HG02840 (cell line): ENCODE measurements around the gene LONP1.
A peak's percentile ranks its signal among the peaks of the same experiment; 100 is the strongest.

Experiments used
- ATAC-seq: cut with Tn5 transposase; IDR thresholded peaks from one replicate; pipeline ENCODE4 v1.9.1; 2021; ENCODE audit warnings: mild to moderate bottlenecking, moderate library complexity, moderate number of reproducible peaks; ENCODE audit not compliant: unreplicated experiment, low FRiP score

The LONP1 gene

DNA sequence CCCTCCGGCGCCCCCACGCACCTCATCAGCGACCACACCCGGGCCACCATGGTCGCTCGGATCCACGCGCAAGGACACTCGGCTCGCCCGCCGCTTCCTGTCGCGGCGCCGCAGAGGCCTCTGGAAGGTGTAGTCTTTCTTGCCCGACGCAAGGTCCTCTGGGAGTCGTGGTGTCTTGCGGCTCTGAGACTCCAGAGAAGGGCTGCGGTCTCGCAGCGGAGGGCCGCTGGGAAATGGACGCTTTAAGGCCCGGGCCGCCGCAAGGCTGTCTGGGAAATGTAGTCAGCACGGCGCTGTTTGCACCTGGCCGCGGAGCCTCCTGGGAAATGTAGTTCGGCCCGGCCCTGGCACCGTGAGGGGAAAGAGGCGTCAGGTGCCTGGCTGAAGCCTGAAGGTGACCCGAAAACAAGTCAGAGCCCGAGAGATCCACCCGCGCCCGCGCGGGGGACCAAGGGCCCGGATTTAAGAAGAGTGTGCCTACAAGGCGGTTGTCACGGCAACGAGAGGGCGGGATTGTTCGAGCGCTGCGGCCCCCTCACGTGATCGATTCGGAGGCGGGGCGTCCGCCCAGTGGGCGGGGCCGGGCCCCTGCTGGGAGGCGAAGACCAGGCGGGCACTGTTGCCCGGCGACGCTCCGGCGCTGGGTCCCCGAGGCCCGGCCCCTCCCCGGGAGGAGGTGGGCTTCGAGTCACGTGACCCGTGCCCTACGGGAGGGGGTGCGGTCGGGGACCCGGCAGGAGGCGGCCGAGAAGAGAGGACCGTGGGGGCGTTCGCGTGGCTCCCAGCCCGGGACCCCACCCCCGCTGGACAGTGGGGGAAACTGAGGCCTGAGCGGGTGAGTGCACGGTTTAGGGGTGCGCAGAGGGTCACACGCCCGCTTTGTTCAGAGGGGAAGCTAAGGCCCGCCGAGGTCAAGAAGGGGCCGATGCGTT, 39.2 kb downstream of the LONP1 start, which contains the start of the genes HSD11B1L and MICOS13:
HSD11B1L (plus strand) TSS at position 591 of the 932 bp plus-strand sequence. CDS start 3,806 bp downstream, outside the sequence.
MICOS13 (minus strand) TSS at position 80 of the 932 bp plus-strand sequence; CDS start at position 50, 30 bp downstream.
- peak; percentile 78 for ATAC-seq

DNA sequence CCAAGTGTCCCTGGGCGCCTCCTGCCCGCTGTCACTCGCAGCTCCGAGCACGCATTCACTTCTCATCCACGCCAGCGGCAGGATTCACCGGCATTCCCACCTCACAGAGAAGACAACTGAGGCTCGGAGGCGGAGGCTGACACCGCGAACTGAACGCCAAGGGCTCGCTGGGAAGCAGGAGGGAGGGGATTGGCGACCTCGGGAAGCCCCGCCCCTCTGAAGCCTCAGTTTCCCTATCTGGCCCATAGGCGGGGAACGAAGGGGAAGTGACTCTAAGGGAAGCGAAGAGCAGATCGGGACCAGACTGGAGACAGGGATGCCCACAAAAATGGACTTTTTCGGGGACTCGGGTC, 39.9 kb downstream of the LONP1 start:
- peak; percentile 4 for ATAC-seq

DNA sequence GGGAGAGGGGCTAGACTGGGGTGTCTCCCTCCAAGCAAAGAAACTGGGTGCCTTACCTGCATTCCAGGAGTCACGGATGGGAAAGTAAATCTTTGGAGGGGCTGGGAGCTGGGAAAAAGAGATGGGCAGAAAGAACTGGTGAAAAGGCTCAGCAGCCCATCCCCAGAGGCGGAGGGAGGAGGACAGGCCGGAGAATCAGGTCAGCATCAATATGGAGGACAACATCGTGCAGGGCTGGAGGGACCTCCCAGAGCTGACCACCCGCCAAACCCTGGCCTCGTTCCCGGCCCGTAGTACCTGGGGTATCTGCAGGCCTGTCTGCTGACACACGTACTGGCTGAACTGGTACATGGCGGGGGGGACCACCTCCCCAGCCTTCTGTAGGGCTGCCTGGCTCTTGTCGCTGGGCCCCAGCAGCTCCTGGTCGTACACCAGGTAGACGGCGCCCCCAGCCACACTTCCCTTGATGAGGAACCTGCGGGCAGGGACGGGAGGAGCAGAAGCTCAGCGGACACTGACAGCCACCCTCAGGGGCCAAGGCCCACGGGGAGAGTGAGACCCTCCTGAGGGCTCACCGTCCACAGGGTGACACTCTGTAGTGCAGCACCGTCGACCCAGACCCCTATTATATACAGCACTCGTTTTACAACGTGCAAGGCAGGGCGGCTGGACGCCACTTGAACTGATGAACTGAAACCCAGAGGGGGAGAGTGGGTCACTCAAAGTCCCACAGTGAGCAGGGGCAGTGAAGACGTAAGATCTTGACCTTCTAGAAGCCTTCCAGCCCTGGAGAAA, 40.5 kb downstream of the LONP1 start:
- no peak for ATAC-seq

DNA sequence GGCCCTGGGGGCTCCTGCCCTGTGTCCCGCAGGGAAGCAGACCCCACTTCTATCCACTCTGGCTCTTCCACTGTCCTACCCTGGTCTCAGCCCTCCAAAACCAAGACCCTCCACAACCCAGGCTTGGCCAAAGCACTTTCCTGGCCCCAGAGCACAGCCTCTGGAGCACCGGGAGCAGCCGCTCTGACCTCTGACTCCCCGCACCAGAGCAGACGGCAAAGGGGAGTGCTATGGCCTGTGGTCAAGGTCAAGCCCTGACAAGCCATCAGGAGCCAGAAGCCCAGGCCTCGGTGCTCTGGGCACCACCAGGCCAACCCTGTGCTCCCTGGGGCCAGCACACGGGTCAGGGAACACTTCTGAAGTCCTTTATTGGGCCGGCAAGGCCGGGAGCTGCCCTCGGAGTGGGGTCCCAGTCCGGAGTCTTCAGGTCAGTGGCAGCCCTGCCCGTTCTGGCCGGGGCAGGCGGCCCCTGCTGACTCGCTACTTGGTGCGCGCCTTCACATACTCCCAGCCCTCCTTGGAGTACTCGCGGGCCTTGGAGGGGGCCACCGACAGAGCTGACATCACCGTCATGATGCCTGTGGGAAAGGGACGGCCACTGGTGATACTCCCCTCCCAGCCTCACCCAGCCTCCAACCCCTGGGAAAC, 41.8 kb downstream of the LONP1 start:
- ATAC-seq = no peak

DNA sequence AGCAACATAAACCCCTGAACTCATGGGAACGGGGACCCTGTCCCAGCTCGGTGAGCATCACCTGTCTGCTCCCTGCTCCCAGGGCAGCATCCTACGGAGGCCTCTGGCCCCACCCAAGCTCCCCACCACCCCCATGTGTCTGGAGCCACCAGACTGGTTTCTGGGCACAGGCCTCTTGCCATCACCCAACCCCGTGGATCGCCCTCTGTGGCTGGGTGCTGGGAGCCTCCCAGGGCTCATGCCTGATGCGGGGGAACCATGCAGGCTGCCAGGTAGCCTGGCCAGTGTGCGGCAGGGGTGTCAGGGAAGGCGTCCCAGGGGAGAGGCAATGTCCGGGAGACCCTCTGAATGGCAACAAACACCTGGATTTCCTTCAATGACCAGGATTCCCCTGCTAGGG, 42.4 kb downstream of the LONP1 start:
- no peak for ATAC-seq

DNA sequence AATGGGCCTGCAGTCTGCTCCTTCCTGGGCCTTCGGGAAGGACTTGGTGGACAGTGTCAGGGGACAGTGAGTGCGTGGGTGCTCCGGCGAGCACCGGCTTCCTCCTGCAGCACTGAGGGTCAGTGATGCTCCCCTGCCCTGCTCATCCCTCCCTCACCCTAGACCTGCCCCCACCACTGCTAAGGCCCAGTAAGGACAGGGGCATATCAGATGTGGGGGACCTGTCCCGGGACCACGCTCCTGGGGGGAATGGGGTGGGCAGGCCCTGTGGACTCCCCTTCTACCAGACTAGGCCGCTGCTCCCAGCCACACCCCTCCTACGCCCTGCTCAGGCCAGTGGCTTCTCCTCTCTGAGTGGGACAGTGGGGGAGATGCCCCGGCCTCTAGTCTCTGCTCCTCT, 42.8 kb downstream of the LONP1 start:
- ATAC-seq = no peak

DNA sequence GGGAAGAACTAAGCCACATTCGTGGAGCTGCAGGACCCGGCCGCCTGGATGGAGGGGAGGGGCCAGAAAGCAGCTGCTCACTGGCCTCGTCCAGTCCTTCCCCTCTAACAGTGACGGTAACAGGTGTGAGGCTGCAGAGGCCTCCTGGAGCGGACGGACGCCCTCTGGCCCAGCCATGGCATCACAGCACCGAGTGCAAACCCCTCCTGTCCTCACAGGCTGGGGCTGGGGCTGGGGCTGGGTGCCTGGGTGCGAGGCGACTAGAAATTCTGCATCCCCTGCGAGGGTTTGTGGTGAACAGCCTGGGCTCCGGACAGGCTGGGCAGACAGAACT, 43.2 kb downstream of the LONP1 start:
- ATAC-seq = no peak

DNA sequence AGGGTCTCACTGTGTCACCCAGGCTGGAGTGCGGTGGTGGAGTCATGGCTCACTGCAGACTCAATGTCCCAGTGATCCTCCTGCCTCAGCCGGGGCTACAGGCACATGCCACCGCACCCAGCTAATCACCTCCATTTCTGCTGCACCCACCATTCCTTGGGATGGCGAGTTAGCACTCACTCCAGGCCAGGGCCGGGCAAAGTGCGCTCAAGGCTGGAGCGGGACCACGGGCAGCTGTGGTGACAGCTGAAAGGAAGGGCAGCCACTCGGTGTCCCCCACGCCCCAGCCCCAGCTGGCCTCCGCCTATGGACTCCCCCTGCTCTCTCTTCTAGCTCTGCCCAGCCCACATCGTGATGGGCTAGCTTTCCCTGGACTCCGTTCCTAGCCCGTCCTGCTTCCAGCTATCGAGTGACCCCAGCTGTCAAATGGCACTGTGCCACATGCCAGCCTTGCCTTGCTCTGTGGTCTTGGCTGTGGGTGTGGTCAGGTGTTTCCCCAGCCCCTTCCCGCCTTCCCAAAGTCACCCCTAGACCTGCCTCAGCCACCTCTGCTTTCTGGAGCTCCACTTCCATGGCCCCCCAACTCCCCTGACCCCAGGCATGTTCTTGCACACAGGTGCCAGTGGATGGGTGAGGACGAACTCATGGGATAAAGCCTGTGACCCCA, 43.7 kb downstream of the LONP1 start:
- ATAC-seq = no peak

DNA sequence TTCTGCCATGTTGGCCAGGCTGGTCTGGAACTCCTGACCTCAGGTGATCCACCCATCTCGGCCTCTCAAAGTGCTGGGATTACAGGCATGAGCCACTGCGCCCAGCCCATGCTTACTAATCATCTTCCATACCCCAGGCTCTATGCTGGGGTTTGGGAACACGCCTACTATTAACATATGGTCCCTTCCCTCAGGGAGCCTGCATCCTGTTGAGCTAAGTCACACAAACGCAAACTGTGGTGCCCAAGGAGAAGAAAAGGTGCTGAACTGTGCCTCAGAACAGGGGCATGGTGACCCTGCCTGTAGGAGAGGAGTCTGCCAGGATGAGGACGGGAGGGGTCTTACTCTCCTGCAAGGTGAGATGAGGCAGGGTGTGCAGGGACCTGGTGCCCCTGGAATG, 45.2 kb downstream of the LONP1 start:
- no peak for ATAC-seq

DNA sequence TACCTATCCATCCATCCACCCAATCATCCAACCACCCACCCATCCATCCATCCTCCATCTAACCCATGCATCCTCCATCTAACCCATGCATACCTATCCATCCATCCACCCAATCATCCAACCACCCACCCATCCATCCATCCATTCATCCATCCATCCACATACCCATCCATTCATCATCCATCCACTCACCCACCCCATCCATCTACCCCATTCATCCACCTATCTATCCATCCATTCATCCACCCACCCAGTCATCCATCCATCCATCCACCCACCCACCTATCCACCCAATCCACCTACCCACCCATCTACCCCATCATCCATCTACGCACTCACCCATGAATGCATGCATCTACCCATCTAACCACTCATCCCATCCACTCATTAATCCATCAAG, 46.2 kb downstream of the LONP1 start:
- no peak for ATAC-seq

DNA sequence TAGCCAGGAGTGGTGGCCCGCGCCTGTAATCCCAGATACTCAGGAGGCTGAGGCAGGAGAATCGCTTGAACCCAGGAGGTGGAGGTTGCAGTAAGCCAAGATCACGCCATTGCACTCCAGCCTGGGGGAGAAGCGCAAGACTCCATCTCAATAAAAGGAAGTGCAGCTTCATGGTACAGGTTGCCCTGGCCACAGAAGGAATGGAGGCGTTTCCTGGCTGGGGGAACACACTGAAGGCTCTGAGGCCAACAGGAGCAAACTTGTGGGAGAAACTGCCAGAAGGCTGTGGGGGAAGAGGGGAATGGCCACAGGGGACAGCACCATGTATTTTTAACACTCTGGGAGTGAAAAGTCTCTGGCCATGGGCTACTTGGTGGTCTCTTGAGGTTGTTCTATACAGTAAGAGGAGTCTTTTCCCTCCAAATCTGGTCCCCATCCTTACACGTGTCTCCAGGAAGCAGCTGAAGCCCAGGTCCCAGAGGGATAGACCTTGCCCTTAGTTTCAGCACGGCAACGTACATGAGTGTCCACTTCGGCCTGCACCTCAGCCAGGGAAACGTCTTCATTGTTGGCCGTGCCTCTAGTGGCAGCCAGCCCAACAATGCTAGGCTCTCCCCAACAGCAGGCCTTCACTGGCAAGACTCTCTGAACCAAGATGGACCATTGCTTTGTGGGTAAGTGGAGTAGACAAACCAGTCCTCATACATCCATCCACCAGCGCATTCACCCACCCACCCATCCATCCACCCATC, 47.1 kb downstream of the LONP1 start:
- no peak for ATAC-seq

DNA sequence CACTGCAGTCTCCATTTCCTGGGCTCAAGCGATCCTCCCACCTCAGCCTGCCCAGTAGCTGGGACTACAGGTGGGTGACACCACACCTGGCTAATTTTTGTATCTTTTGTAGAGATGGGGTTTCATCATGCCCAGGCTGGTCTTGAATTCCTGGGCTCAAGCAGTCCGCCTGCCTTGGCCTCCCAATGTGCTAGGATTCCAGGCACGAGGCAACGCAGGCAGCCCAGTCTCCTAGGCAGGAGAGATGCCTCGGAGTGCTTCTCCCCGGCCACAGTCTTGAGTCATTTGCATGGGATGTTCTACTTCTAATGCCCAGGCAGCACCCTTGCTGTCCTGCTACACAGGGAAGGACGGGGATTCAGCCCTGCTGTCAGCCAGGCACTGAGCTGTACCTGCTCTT, 48.3 kb downstream of the LONP1 start:
- no peak for ATAC-seq

DNA sequence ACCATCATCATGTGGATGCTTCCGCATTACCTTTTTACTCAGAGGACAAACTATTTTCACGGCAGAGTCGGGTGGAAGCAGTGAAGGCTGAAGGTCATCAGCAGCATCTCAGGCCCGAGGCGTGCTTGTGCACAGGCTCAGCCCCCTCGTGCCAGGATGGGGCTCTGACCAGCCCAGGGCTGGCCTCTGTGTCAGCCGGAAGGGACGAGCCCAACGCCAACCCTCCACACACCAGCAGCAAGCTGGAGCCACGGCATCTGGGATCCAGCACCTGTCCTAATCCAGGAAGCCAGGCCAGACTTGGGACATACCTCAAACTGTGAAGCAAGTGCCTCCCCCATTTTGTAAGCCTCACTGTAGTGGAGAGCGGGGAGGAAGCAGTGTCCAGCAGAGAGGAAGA, 50.7 kb downstream of the LONP1 start:
- ATAC-seq = no peak

DNA sequence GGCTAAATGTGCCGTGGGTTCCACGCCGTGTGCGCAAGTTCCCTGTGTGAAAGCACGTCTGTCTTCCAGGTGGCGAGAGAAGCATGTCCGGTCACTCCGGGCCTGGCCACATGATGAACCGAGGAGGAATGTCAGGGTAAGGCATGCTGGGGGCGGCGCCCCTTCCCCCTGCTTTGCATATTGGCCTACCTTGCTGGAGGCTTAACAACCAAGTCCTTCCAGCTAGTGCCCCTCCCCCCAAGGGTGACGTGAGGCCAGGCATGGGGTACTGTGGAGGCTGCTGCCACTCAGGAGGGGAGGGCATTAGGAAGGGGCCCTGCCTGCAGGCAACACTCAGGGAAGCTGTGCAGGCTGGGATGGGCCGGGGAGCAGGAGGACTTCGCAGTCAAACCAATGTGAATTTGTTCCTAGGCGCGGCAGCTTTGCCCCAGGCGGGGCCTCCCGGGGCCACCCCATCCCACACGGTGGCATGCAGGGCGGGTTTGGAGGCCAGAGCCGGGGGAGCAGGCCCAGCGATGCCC, 52.1 kb downstream of the LONP1 start:
- no peak for ATAC-seq

DNA sequence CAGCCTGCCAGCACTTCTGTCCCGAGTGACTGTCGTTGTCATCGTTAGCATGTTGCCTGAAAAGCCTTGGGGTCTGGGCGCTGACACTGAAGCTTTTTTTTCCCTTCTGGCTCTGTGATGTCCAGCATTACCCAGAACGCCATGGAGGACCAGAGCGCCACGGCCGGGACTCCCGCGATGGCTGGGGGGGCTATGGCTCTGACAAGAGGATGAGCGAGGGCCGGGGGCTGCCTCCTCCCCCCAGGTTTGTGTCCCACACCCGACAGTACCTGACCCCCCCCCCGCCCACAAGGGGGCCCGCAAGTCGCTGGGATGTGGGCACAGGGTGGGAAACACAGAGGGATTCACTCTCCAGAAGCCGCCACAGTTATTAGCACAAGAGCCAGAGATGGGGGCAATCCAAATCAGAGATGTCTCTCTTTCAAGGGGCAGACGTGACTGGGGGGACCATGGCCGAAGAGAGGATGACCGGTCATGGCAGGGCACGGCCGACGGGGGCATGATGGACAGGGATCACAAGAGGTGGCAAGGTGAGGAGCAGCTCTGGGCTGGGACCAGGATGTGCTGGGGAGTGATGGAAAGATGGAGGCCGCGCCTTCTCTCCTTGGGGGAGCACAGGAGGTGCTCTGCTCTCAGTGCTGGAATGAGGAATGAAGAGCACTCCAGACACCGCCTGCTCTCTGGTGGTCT, 52.9 kb downstream of the LONP1 start:
- no peak for ATAC-seq

DNA sequence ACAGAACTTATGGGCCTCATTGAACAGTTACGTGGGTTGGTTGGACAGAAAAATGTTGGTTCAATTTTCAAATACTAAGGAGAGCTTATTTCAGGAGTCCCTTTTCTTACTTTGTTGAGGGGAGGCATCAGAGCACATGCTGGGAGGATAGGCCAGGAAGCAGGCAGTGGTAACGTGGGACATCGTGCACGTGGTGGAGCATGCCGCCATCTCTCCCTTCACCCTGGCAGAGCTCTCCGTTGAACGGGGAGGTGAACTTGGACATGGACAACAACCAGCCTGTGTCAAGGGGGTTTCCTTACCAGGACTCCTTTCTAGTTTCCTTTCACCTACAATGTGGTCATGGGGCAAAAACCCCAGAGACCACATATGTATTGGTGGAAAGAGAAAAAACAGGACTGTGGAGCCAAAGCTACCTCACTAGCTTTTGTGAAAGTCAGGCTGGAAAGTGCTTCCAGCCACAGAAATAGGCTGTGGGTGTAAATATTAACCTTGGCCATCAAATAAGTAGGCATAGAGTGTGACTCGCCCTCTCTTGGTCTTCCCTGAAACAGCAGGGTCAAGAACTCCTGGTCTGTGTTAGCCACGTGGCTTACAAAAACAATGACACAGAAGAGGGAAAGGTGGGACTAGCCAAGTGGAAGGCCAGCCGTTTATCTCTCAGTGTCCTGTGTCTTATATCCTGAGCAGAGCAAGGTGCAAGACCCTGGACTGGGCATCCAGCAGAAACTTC, 54.0 kb downstream of the LONP1 start:
- ATAC-seq = no peak

DNA sequence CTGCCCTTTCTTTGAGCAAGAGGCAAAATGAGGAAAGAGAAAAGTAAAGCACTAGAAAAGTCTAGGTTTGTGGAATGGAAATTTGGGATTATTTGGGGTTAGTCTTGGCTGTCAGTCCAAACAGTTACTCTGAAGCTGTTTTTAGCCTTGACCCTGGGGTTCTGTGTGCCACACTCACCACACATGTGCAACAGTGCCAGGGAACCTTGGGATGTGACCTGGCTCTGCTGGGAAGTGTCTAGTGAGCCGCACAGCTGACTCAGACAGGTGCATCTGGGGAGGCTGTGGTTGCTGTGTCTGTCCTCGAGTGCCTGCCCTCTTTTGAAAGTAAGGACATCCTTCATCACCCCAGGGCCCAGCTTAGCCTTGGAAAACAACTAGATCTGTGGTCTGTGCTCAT, 55.4 kb downstream of the LONP1 start:
- ATAC-seq = no peak

DNA sequence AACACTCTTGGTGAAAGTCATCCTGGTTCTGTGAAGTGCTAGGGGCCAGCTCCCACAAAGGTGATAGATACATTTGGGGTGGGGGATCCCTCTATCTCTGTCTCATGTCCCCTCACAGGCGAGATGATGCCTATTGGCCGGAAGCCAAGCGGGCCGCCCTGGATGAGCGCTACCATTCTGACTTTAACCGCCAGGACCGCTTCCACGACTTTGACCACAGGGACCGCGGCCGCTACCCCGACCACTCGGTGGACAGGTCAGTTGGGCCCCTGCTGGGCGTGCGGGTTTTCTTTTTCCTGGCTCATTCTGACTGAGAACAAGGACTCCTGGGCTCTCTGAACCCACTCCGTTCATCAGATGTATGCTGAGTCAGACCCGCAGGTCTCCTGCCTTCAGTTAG, 56.0 kb downstream of the LONP1 start:
- no peak for ATAC-seq
